Measurements from ENCODE around the gene CIROP.

CIROP gene

DNA sequence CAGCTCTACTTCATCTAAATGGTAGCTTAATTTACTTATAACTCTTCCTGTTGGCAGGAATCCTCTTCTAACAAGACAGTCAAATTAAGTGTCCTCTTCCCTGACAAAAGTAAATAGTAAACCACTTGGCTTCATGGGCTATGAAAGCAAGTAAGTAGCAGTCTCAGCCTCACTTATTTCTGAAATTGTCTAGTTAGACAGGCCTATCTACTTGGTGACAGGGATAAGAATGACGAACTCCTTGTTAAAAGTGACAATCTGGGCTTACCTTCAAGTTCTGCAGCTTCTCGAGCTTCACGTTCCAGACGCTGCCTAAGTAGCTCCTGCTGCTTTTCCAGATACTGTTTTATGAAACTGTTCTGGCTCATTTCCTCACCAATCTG lies 14.5 kb downstream of the CIROP start:
- no peak for DNase-seq (ENCODE audit: extremely low read depth, low read depth)

DNA sequence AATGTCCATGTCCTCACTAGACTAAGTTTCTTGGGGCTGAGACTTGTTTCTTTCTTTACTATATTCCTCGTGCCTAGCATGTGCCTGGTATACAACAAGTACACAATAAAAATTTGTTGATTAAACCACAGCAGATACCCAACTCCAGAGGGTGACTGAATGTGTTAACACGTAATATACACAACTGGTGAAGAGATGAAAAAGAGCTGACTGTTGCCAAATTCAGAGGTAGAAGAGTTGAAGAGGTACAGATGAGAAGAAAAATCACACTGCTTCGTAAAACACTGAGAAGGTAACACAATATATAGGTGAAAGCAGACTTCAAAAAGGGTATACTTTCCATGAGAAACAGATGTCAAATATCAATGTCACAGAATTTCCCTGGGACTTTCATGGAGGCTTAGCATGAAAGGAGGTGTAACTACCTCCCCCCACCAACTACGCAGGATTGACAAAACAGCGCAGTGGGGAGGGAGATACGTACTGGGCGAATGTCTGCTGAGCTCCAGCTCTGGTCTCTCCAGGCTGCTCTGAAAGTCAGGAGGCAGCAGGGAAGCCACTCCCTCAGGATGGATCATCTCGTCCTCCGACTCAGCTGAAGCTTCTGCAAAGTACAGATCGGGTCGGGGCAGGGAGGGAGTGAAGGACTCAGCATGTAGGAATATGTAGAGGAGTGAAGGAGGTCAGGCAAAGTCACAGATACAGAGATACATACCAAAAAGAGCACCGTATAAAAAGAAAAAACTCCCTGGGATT lies 15.1 kb downstream of the CIROP start:
- no peak for DNase-seq (ENCODE audit: extremely low read depth, low read depth)
- TF ChIP-seq, protein P1, sequence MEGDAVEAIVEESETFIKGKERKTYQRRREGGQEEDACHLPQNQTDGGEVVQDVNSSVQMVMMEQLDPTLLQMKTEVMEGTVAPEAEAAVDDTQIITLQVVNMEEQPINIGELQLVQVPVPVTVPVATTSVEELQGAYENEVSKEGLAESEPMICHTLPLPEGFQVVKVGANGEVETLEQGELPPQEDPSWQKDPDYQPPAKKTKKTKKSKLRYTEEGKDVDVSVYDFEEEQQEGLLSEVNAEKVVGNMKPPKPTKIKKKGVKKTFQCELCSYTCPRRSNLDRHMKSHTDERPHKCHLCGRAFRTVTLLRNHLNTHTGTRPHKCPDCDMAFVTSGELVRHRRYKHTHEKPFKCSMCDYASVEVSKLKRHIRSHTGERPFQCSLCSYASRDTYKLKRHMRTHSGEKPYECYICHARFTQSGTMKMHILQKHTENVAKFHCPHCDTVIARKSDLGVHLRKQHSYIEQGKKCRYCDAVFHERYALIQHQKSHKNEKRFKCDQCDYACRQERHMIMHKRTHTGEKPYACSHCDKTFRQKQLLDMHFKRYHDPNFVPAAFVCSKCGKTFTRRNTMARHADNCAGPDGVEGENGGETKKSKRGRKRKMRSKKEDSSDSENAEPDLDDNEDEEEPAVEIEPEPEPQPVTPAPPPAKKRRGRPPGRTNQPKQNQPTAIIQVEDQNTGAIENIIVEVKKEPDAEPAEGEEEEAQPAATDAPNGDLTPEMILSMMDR (IDR thresholded peaks at IDR 0.05; ENCODE audit: low read depth, low read length), result no peak

More for the DNA sequence above, 14.5 kb downstream of the CIROP start:
- TF ChIP-seq, protein P1 (IDR thresholded peaks at IDR 0.05; ENCODE audit: low read depth, low read length), result no peak

DNA sequence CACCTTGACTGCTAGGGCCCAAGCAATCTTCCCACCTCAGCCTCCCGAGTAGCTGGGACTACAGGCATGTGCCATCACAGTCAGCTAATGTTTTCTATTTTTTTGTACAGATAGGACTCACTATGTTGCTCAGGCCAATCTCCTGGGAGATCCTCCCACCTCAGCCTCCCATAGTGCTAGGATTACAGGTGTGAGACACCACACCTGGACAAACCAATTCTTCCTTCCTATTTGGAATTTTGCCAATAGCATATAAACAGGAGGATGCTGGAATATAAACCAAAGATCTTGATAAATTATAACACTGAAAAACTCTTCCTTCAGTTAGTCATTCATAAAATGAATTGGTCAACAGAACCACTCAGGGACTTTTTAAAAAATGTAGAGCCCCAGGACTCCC lies 18.2 kb downstream of the CIROP start:
- TF ChIP-seq, protein P1 (IDR thresholded peaks at IDR 0.05; ENCODE audit: low read depth, low read length), result no peak
- no peak for DNase-seq (ENCODE audit: extremely low read depth, low read depth)

DNA sequence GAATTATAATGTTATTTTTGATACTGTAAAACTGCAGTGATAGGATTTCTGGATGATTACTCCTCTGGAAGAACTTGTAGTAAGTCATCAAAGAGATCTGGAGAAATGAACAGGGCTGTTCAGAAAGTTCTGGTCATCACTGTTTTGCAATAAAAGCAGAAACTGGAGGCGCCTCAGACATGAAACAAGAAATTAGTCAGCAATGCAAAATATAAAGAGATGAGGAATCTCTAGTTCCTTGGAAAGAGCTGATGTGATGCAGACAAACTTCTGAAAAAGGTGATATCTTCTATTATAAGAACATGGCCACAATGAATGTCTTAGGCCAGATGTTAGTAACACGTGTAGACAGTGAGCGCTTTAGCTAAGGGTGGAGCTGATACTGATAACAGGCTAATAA lies 19.3 kb downstream of the CIROP start:
- no peak for DNase-seq (ENCODE audit: extremely low read depth, low read depth)
- TF ChIP-seq, protein P1 (IDR thresholded peaks at IDR 0.05; ENCODE audit: low read depth, low read length), result no peak

DNA sequence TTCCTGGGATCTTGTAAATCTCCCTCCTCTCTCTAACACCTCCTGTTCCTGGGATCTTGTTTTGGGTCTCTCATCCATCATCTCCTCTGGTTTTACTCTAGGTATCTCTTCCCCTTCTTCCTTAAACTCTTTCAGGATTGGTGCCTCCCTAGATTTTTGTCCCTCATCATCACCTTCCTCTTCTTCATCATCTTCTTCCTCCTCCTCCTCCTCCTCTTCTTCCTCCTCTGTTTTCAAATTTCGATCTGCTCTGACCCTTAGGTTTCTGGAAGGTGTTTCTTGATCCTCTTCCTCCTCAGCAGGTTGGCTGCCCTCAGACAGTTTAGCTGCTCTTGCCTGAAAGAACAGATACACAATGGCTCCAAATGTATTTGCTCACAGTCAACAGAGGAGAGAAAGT lies 24.3 kb downstream of the CIROP start:
- TF ChIP-seq, protein P1 (IDR thresholded peaks at IDR 0.05; ENCODE audit: low read depth, low read length), result no peak
- no peak for DNase-seq (ENCODE audit: extremely low read depth, low read depth)

DNA sequence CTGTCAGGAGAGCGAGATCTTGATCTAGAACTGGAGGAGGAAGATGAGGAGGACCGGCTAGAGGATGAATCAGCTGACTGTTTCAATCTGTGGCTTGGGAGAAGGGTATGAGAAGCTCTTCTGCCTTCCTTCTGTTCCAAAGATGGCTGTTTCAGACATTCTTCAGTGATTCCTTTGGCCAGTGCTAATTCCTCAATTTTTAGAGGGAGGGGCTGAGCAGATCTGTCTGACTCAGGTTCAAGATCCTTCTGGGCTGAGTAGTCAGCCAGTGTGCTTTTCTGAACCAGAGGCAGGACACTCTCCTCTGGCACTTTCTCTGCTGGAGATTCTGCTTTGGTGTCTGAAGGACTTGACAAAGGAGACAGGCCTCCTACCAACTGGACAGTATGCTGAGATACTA lies 25.1 kb downstream of the CIROP start:
- TF ChIP-seq, protein P1 (IDR thresholded peaks at IDR 0.05; ENCODE audit: low read depth, low read length), result no peak
- DNase-seq (ENCODE audit: extremely low read depth, low read depth), result no peak

DNA sequence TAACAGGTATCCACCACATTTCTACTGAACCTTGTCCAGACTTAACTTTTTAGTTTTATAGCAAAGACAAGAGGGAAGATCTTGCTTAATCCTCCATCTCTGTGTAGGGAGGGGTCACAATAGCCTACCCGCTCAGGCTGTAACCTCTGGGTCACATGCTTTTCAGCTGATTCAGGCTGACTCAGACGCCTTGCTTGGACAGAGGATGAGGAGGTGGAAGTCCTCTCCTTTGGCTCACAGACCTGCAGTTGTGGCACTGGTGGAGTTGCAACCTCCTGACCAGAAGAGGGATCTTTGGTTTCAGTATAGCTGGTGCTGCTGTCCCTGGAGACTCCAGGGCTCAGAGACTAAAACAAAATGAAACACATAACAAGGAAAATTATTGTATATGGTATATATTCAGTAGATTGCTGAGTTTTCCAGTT lies 26.1 kb downstream of the CIROP start:
- TF ChIP-seq, protein P1 (IDR thresholded peaks at IDR 0.05; ENCODE audit: low read depth, low read length), result no peak; the same call in 1 of the 2 replicates
- DNase-seq (ENCODE audit: extremely low read depth, low read depth), result peak; percentile 87
